Measurements from ENCODE around the gene SP6.

Gene SP6

GRCh38 chr17:47810901-47811635 lies 39.9 kb downstream of the SP6 start:
- DNase-seq (ENCODE audit: low spot score), result no peak

DNA sequence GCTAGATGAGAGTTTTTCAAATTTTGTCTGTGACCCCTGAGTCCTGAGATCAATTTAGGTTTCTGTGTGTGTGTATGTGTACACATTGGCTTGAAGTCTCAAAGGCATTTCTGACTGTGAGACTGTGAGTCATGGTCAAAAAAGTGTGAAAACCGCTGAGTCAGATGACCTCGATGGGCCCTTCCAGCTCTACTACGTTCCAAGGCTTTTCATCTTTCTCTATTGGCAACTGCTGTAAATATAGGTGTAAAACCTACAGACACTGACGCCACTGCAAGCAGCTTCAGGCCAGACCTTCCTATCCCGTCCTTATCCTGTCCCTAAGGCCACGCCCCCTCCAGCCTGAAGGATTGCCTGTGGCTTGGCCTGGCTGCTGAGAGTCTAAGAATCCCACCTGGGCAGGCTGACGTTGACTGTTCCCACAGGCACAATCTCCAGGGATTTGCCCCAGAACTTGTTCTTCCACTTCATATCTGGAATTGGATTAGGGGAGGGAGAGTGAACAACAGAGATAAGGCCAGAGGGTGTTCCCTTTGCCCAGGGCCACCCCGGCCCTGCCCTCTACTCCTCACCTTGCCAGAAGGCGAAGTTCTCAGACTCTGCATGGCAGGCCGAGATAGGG lies 40.7 kb downstream of the SP6 start:
- peak; percentile 80 for DNase-seq (ENCODE audit: low spot score)

DNA sequence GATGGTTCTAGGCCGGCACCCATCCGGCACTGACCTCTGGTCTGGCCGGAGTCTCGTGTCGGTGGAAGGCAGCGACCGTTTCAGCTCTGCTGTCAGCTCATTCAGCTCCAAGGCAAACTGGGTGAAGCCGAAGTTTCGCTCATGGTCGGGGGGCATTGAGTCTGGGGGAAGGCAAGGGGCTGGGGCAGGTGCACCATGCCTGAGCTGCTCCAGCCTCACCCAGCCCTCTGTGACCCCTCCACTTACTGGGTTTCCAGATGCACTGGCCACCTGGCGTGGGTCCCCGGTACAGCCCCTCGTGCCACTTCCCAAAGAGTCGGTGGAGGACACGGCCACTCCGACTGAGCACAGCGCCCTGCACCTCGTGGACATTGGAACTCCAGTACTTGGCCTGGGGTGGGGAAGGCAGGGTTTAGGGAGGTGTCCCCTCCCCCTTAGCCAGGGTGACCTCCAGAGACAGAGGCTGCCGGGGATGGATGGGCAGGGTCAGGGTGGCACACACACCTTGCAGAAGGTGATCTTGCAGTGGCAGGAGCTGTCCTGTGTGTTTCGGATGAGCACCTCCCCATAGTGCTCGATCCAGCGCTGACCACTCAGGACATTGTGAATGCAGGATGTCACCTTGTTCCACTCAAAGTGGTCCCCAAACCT lies 42.0 kb downstream of the SP6 start:
- DNase-seq (ENCODE audit: low spot score), result no peak

- DNase-seq (ENCODE audit: low spot score), result no peak
Observed at GRCh38 chr17:47808036-47808829, 42.7 kb downstream of the SP6 start.

DNA sequence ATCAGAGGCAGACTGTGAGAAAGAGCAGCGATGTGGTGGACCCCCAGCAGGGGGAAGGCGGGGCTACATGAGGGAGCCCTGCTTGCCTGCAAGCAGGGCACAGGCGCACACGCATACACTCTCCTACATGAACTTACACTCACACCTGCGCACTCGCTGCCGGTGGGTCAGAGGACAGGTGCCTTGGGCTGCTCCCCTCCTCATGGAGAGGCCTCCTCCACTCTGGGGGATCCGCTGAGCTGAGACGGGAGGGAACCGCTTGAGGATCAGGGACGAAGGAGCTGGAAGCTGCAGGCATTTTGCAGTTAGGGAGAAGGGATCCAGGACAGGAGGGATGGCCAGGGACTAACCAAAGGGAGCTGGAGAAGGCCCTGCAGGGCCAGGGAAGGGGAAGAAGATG lies 43.5 kb downstream of the SP6 start:
- DNase-seq (ENCODE audit: low spot score), result no peak

- DNase-seq (ENCODE audit: low spot score), result no peak
Observed at GRCh38 chr17:47806913-47807255, 44.1 kb downstream of the SP6 start.

GRCh38 chr17:47806026-47806912 lies 44.7 kb downstream of the SP6 start:
- no peak for DNase-seq (ENCODE audit: low spot score)

- no peak for DNase-seq (ENCODE audit: low spot score)
Observed at GRCh38 chr17:47804461-47804860, 46.5 kb downstream of the SP6 start.

DNA sequence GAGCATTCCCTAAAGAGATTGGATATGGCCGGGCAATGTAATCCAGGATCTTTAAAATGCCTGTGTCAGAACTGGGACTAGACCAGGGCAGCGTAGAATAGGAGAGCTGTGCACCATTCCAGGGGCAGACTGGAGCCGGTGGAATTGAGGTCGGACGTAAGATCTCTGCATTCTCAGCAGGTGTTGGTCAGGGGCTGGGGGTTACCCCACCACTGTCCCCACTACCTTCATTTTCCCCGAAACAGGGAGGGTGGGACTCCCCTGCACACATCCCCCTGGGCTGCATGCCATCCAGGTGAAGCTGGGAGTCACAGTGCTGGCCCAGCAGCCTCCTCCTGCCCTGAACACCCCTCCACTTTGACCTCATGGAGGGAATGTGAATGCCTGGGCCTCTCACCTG lies 47.2 kb downstream of the SP6 start:
- no peak for DNase-seq (ENCODE audit: low spot score)

DNA sequence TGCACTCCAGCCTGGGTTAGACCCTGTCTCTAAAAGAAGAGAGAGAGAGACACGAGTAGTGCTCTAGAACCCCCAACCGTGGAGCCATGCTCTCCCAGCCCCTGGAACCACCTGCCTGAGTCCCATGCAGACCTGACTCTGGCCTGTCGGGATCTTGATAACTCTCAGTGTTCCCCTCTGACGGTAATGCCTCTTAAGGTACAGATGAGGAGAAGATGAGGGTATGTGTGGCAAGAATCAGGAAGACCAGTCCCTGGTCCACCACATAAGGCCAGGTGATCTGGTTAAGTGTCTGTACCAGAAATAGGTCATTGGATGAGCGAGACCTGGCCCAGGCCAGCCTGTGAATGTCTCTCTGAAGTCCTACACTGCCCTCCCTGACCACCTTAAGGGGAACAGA lies 47.8 kb downstream of the SP6 start:
- DNase-seq (ENCODE audit: low spot score), result no peak

- peak; percentile 63 for DNase-seq (ENCODE audit: low spot score)
Observed at GRCh38 chr17:47802341-47803022, 48.5 kb downstream of the SP6 start.

DNA sequence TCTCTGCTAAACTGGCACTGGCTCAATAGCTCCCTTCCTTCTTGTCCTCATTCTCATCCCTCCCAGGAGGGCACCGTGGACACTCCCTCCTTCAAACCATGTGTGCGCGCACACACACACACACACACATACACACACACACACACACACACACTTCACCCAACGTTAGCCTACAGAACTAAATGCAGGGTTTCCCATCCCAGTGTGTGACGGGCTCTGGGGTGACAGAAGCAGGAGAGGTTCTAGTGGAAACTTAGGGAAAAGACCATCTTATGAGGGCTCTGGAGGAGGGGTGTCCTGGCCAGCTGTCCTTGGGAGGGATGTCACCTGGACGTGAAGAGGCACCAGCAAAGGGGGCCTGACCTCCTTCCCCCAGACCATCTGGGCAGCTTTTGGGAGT lies 49.1 kb downstream of the SP6 start:
- no peak for DNase-seq (ENCODE audit: low spot score)

GRCh38 chr17:47801176-47801765 lies 49.7 kb downstream of the SP6 start:
- DNase-seq (ENCODE audit: low spot score), result no peak

DNA sequence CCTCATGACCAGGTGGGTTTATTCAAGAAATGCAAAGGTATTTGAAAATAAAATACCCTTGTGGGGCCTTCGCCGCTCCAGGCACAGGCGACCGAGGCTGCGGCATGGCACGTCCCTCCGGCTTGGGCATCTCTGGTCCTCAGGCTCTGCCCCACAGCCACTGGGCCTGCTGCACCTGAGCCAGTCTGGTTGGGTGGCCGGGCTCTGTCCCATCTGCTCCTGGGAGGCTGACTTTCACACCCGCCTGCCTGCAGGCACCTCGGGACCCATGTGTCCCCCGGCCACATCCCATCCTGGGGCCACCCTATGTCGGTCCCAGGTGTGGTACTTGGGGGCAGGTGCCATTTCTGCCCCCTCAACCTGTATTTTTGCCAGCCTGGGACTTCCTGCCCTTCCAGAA lies 50.3 kb downstream of the SP6 start:
- DNase-seq (ENCODE audit: low spot score), result no peak

- no peak for DNase-seq (ENCODE audit: low spot score)
Observed at GRCh38 chr17:47797797-47798196, 53.2 kb downstream of the SP6 start.
